B cell (primary cell): Measurements from ENCODE around the gene BAIAP3. TPM values are rescaled to one million over a fixed set of nuclear protein-coding genes. Genes with fewer than 3 reads are reported as not detected.

Experiments
- ATAC-seq: fragments of 200-7000 bp; cut with Tn5 transposase; one replicate; pipeline ENCODE4 v1.10.0; 2021; ENCODE audit warnings: low read depth, mild to moderate bottlenecking, moderate number of reproducible peaks, moderate library complexity
- CTCF ChIA-PET: fragments of 350-600 bp; sonication (Branson Sonifier 250); formaldehyde crosslinking; loops from one replicate; lab custom pipeline; 2021; ENCODE audit warnings: antibody characterized with exemption, inconsistent platforms; lab: Charles Lee
- POLR2A ChIA-PET: fragments of 350-600 bp; sonication (Branson Sonifier 250); formaldehyde crosslinking; loops from one replicate; lab custom pipeline; 2021; ENCODE audit warnings: antibody characterized with exemption; lab: Charles Lee
- DNase-seq: peaks from one replicate; pipeline ENCODE4 v3.0.0; 2013
- H2AFZ ChIP-seq: 2 replicates; pipeline ENCODE4 v1.6.1; 2012; ENCODE audit warnings: mild to moderate bottlenecking, low read depth, low read length; ENCODE audit not compliant: insufficient read depth, poor library complexity, severe bottlenecking
- H3K27ac ChIP-seq, 2 donors: 1 replicate in 1 of 2; 2 replicates in 1 of 2; pipeline ENCODE4 v1.5.1; 2012 to 2013; ENCODE audit warnings: low read length in 2 of 2, mild to moderate bottlenecking in 2 of 2, moderate library complexity in 1 of 2
- H3K27me3 ChIP-seq, 4 experiments: fragments of 200-600 bp in 1 of 4; sonication (generic) in 1 of 4; replicated peaks in 1 of 4; 1 replicate in 2 of 4; 2 replicates in 2 of 4; pipeline versions ENCODE4 v1.6.1 to v1.7.0; 2013 to 2016; ENCODE audit warnings: low read length in 3 of 4, mild to moderate bottlenecking in 2 of 4, mixed read lengths in 1 of 4, moderate library complexity in 1 of 4; ENCODE audit not compliant: insufficient read depth in 4 of 4, control insufficient read depth in 3 of 4; ENCODE audit errors: control extremely low read depth in 1 of 4
- H3K36me3 ChIP-seq, 2 experiments: replicated peaks in 1 of 2; 1 replicate in 1 of 2; 2 replicates in 1 of 2; pipeline versions ENCODE4 v1.6.1 to v1.7.1; 2013; ENCODE audit warnings: low read length in 1 of 2; ENCODE audit not compliant: insufficient read depth in 2 of 2, control insufficient read depth in 1 of 2; ENCODE audit errors: control extremely low read depth in 1 of 2, extremely low read depth in 1 of 2
- H3K4me1 ChIP-seq, 2 donors: fragments of 200-600 bp in 1 of 2; sonication (generic) in 1 of 2; 1 replicate in 1 of 2; 2 replicates in 1 of 2; pipeline versions ENCODE4 v1.5.1 to v1.6.1; 2013 to 2017; ENCODE audit warnings: low read length in 2 of 2; ENCODE audit not compliant: control insufficient read depth in 2 of 2, insufficient read depth in 2 of 2
- H3K4me2 ChIP-seq: replicated peaks from 2 replicates; pipeline ENCODE3; 2012; ENCODE audit warnings: mild to moderate bottlenecking, low read depth, low read length; ENCODE audit not compliant: poor library complexity, severe bottlenecking
- H3K4me3 ChIP-seq, 5 experiments: fragments of 200-600 bp in 1 of 5; sonication (generic) in 1 of 5; 1 replicate in 3 of 5; 2 replicates in 2 of 5; pipeline versions ENCODE4 v1.5.1 to v1.7.0; 2011 to 2016; ENCODE audit warnings: low read length in 4 of 5, mild to moderate bottlenecking in 4 of 5, low read depth in 2 of 5, control low read depth in 1 of 5, moderate library complexity in 1 of 5; ENCODE audit not compliant: insufficient read depth in 1 of 5; ENCODE audit errors: control extremely low read depth in 1 of 5, extremely low read depth in 1 of 5
- H3K79me2 ChIP-seq: fragments of 200-600 bp; sonication (generic); one replicate; pipeline ENCODE4 v1.6.0; 2016; ENCODE audit warnings: low read length; ENCODE audit not compliant: control insufficient read depth, insufficient read depth
- H3K9ac ChIP-seq: fragments of 200-600 bp; sonication (generic); 2 replicates; pipeline ENCODE4 v1.6.1; 2017; ENCODE audit warnings: mild to moderate bottlenecking, low read length, moderate library complexity
- H3K9me3 ChIP-seq, 3 donors: one replicate each; pipeline versions ENCODE4 v1.6.1 to v1.7.1; 2013; ENCODE audit warnings: low read length in 2 of 3; ENCODE audit not compliant: control insufficient read depth in 2 of 3, insufficient read depth in 1 of 3; ENCODE audit errors: control extremely low read depth in 1 of 3
- H4K20me1 ChIP-seq: 2 replicates; pipeline ENCODE4 v1.6.0; 2012; ENCODE audit warnings: mild to moderate bottlenecking, low read length; ENCODE audit not compliant: insufficient read depth, control insufficient read depth, poor library complexity, severe bottlenecking
- H3K27ac Mint-ChIP-seq: one replicate; pipeline ENCODE4 v1.8.0; 2021; ENCODE audit warnings: mixed read lengths
- H3K27me3 Mint-ChIP-seq: one replicate; pipeline ENCODE4 v1.8.0; 2021; ENCODE audit warnings: mixed read lengths
- H3K4me1 Mint-ChIP-seq: one replicate; pipeline ENCODE4 v1.8.0; 2021; ENCODE audit warnings: mixed read lengths
- H3K4me3 Mint-ChIP-seq: one replicate; pipeline ENCODE4 v1.8.0; 2021; ENCODE audit warnings: mixed read lengths
- H3K9me3 Mint-ChIP-seq: one replicate; pipeline ENCODE4 v1.8.0; 2022; ENCODE audit warnings: mixed read lengths; ENCODE audit not compliant: insufficient read depth
- EZH2 ChIP-seq: IDR thresholded peaks from 2 replicates; pipeline ENCODE4 v1.6.1; 2012; ENCODE audit warnings: borderline replicate concordance, low read depth, mild to moderate bottlenecking, moderate library complexity, low read length; ENCODE audit not compliant: insufficient read depth, poor library complexity, severe bottlenecking
- WGBS: methylation state at CpG from one replicate; pipeline ENCODE4 v1.1.5; 2013; ENCODE audit warnings: missing lambda C conversion rate; ENCODE audit not compliant: insufficient coverage; 5-methylcytosine and 5-hydroxymethylcytosine counted together
- intact Hi-C: fragments of 100-400 bp; cut with micrococcal nuclease; formaldehyde crosslinking; loops from one replicate; pipeline ENCODE4 v1.10.0; 2022
- polyA plus RNA-seq: library from polyadenylated mRNA; depleted of rRNA; stranded (reverse); fragments of >200 nt; gene quantifications from 2 replicates; pipeline ENCODE4 v1.2.3, GENCODE V29; 2012
- total RNA-seq, 2 donors: library from RNA; stranded (reverse); fragments of 120-200 nt in 1 of 2; gene quantifications; 1 replicate in 1 of 2; 2 replicates in 1 of 2; pipeline versions ENCODE4 v1.2.3 to v1.2.4, GENCODE V29; 2013 to 2022
- TF ChIP-seq, protein P1 (sequence below): fragments of 200-600 bp; IDR thresholded peaks from one replicate; pipeline ENCODE4 v1.8.0; 2022; ENCODE audit warnings: antibody characterized with exemption, mild to moderate bottlenecking

The BAIAP3 gene
- total and polyA plus RNA-seq, 2 donors (not counting 1 experiment from before 2014, with no cell fraction given), result 119 to 130 TPM

DNA sequence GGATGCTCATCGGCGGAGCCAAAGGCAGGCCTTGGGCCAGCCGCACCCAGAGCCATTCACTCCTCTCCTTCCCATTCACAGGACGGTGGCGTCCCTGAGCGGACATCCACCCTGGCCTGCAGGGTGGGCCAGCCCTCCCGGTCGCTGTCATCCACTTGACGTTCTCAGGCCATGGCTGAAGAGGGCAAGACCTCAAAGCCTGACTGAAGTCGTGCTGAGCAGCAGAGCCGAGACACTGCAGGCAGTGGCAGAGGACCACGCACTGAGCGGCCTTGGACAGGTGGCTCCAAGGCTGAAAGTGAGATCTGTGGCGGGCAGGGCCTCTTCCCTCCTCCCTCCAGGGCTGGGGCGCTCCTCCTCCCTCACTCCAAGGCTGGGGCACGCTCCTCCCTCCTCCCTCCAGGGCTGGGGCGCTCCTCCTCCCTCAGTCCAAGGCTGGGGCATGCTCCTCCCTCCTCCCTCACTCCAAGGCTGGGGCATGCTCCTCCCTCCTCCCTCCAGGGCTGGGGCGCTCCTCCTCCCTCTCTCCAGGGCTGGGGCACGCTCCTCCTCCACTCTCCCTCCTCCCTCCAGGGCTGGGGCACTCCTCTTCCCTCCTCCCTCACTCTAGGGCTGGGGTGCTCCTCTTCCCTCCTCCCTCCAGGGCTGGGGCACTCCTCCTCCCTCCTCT is 42.4 kb downstream of the BAIAP3 start:
- no peak overlapping the region for H3K4me3 Mint-ChIP-seq
- H3K27ac Mint-ChIP-seq, result no peak overlapping the region
- H3K4me1 ChIP-seq, result peaks cover 10 to 14% of the 10 kb centered on the region in 2 donors
- ChIA-PET POLR2A (no interaction called here), CTCF (no interaction called here)
- H2AFZ ChIP-seq, result no peak overlapping the region
- DNase-seq (no peak), ATAC-seq (no peak)
- no peak overlapping the region for H3K27ac ChIP-seq
- H3K9me3 ChIP-seq, result no peaks in the 10 kb centered on the region
- intact Hi-C loops, result loop anchor here (5.0 kb wide), 1 partner anchor 36 kb away; the partner anchor contains the start of gene UNKL
- H3K9ac ChIP-seq, result no peak overlapping the region
- no peaks in the 10 kb centered on the region for H3K27me3 Mint-ChIP-seq
- 99% methylated on average over 19 of the region's 19 CpGs for WGBS
- H3K36me3 ChIP-seq, result peaks cover 0 to 32% of the 10 kb centered on the region in 2 experiments
- H3K4me3 ChIP-seq, result no peak overlapping the region
- H3K4me1 Mint-ChIP-seq, result peaks cover 15% of the 10 kb centered on the region
- peaks cover 45% of the 10 kb centered on the region for H3K79me2 ChIP-seq
- H4K20me1 ChIP-seq, result peaks cover 69% of the 10 kb centered on the region
- TF ChIP-seq, protein P1, sequence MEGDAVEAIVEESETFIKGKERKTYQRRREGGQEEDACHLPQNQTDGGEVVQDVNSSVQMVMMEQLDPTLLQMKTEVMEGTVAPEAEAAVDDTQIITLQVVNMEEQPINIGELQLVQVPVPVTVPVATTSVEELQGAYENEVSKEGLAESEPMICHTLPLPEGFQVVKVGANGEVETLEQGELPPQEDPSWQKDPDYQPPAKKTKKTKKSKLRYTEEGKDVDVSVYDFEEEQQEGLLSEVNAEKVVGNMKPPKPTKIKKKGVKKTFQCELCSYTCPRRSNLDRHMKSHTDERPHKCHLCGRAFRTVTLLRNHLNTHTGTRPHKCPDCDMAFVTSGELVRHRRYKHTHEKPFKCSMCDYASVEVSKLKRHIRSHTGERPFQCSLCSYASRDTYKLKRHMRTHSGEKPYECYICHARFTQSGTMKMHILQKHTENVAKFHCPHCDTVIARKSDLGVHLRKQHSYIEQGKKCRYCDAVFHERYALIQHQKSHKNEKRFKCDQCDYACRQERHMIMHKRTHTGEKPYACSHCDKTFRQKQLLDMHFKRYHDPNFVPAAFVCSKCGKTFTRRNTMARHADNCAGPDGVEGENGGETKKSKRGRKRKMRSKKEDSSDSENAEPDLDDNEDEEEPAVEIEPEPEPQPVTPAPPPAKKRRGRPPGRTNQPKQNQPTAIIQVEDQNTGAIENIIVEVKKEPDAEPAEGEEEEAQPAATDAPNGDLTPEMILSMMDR, result no peak
- TF ChIP-seq EZH2, result no peak
- no peaks in the 10 kb centered on the region for H3K9me3 Mint-ChIP-seq
- H3K27me3 ChIP-seq, result no peaks in the 10 kb centered on the region
- H3K4me2 ChIP-seq, result no peak overlapping the region

DNA sequence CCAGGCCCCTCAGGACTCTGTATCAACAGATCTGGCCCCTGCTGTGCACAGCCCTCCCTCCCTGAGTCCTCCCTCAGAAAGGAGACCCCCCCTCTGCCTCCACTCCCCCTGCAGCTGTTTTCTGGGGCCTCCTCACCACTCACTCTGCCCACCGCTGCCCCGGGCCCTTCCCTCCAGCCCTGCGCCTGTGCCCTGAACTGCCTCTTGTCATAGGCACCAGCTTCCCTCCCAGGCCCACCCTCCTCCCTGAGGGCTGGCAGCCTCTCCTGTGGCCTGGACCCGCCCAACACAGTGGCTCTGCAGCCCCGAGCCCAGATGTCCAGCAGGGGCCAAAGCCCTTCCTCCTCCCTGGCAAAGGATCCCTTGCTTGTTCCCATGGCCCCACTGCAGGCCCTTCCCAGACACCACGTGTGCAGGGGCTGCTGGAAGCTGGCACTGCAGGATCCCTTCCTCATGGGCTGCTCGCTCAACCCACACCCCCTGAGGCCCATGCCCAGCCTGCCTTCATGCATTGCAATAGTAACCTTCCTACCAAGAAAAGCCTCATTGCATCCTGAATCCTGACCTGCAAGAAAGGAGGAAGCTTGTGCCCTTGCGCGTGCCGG is 44.1 kb downstream of the BAIAP3 start:
- H3K27me3 Mint-ChIP-seq, result no peaks in the 10 kb centered on the region
- H3K4me1 ChIP-seq, result peaks cover 10 to 14% of the 10 kb centered on the region in 2 donors
- no peak overlapping the region for H3K4me2 ChIP-seq
- no peaks in the 10 kb centered on the region for H3K9me3 Mint-ChIP-seq
- H3K27me3 ChIP-seq, result no peaks in the 10 kb centered on the region
- peaks cover 15% of the 10 kb centered on the region for H3K4me1 Mint-ChIP-seq
- H3K9ac ChIP-seq, result no peak overlapping the region
- H3K9me3 ChIP-seq, result no peaks in the 10 kb centered on the region
- CTCF ChIA-PET, result no interaction called here
- H3K4me3 ChIP-seq, result no peak overlapping the region
- ATAC-seq (no peak), DNase-seq (no peak)
- H3K36me3 ChIP-seq, result peaks cover 0 to 44% of the 10 kb centered on the region in 2 experiments
- no peak overlapping the region for H3K27ac ChIP-seq
- no peak overlapping the region for H3K4me3 Mint-ChIP-seq
- H3K27ac Mint-ChIP-seq, result no peak overlapping the region
- WGBS, result 98% methylated on average over 8 of the region's 10 CpGs
- intact Hi-C loops, result loop anchor here (2.0 to 5.0 kb wide), 2 partner anchors 35 to 43 kb away; partner anchors contain the start of genes UNKL and UQCC4
- H2AFZ ChIP-seq, result no peak overlapping the region
- peaks cover 83% of the 10 kb centered on the region for H4K20me1 ChIP-seq
- POLR2A ChIA-PET, result no interaction called here
- peaks cover 49% of the 10 kb centered on the region for H3K79me2 ChIP-seq
- TF ChIP-seq EZH2, result no peak
